Activated CD4-positive, CD25-positive, alpha-beta regulatory T cell treated with anti-CD3 and anti-CD28 coated beads, Interleukin-2, amount 50 U/mL, for 72 hours (primary cell): Measurements from ENCODE around the gene PAX8.
A peak's percentile ranks its signal among the peaks of the same experiment; 100 is the strongest.

Experiments
- DNase-seq: peaks from one replicate; pipeline ENCODE4 v3.0.0; 2021

The PAX8 gene

DNA sequence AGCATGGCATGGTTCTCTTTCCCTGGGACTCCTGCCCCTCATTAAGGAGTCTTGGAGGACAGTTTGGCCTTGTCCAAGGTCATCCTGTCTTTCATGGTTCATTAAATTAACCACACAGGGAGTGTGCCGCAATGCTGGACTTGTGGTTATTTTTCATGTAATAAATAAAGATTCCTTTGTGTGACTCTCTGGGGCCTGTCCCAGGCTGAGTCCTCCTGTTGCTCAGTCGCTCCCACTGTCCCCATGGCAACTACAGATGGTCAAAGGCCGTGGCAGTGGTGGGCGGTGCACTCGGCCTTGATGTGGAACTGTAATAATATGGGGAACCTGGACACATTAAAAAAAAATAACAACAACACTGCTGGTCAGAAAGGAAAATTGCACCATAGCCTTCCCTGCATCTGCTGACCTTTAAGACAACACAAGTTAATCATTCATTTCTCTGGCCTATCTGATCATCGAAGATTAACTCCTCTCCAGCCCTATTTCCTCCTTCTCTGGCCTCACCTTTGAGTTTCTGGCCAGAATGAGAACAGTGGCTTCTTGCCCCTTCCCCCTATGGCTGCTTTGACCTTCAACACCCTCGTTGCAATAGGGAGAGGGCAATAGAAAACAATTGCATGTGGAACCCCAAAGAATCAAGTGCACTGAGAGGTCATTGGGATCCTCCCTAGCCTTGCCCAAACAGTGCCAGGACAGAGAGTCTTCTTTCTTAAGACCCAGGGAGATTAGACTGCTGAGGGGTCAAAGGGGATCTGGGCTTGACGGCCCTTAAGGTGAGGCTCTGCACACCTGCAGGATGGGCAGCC lies 60.2 kb downstream of the PAX8 start:
- DNase-seq, result no peak

DNA sequence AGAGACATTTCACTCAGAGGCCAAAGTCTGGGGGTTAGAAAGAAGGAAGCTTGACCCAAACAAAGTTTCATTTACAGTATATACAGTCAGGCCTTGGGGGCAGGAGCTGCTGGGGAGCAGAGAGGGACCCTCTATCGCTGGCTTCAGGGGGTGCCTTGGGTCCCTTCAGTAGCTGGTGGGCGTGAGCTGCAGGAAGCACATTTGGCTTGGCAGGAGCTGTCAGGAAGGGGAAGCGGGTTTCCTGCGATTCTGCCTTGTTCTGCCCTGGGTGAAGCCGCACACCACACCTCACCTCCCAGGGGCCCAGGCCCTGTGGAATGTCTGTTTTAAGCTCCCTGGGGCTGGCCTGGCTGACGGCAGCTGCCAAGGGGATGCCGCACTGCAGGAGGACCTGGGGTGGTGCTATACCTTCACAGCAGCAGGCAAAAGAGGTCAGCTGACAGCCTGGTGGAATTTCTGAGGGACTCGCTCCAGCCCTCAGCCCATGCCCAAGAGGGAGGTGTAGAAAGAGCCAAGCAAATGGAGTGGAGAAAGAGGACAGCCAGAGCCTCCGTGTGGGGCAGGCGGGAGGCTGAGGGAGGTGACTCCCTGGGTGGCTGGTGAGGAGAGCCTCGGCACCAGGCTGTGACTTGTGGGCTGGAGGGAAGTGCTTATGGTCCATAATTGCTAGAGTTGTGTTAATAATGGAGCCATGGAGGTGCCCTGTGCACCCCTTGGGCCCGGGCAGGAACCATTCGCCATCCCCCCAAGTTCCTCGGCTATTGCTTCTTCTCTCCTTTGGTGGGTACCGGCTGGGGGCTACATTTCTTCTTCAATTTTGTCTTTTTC lies 61.1 kb downstream of the PAX8 start:
- no peak for DNase-seq

GRCh38 chr2:113216891-113217454 lies 61.7 kb downstream of the PAX8 start:
- DNase-seq, result no peak

- no peak for DNase-seq
Observed at GRCh38 chr2:113216321-113216720, 62.4 kb downstream of the PAX8 start.

GRCh38 chr2:113215056-113215455 lies 63.7 kb downstream of the PAX8 start:
- DNase-seq, result no peak

DNA sequence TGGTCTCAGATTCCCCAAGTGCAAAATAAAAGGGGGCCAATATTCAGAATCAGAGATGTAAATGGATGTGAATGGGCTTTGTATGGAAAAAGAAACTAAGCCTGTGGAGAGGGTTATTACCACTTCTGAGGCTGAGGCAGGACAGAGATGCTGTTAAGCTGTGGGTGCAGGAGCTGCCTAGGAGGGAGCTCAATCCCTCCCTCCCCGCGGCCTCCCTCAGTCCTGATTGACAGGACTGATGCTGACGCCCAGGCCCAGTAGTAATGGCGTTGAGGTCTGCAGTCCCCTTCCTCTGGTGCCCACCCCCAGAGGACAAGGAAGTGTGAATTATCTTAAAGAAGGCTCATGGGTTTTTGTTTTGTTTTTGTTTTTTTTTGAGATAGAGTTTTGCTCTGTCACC lies 64.6 kb downstream of the PAX8 start:
- DNase-seq, result no peak

GRCh38 chr2:113213061-113213930 lies 65.4 kb downstream of the PAX8 start:
- DNase-seq, result no peak

GRCh38 chr2:113212245-113213060 lies 66.3 kb downstream of the PAX8 start:
- DNase-seq, result no peak

DNA sequence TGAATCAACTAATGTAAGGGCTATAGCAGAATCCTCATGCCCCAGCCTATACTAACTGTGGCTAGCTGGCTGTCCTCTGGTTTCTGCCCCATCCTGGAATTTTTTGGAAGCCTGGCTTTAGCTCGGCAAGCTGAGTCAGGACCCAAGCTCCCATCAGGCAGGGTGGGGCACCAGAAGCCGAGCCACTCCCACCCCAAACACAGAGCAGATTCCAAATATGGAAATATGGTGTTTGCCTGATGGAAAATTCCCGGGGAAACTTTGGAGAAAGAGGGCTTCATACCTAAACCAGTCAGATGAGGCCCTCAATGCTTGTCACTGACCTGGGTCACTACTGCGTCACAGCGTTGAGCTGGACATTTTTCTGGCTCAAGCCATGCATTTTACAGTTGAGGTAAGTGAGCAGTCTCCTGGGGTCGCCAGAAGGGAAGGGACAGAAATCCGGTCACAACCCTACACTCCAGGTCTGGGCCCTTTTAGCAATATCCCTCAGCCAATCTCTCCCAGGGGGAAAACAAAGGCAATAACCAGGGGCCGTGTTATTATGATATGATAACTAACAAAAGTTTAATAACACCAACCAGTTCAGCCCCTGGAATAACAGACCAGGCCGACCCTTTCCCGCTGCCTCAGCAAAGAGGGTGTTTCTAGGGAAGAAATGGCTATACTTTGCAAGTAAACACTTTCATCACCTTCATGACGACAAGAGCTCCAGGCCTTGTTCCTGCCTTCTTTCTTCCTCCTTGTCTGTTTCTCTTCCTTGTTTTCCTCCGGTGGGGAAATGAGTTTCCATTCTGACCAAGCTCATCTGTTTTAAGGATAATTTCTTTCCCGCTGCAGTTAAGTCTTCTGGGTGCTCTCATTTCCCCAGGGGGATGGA lies 67.3 kb downstream of the PAX8 start:
- DNase-seq, result no peak

GRCh38 chr2:113209646-113210171 lies 69.0 kb downstream of the PAX8 start:
- DNase-seq, result no peak

DNA sequence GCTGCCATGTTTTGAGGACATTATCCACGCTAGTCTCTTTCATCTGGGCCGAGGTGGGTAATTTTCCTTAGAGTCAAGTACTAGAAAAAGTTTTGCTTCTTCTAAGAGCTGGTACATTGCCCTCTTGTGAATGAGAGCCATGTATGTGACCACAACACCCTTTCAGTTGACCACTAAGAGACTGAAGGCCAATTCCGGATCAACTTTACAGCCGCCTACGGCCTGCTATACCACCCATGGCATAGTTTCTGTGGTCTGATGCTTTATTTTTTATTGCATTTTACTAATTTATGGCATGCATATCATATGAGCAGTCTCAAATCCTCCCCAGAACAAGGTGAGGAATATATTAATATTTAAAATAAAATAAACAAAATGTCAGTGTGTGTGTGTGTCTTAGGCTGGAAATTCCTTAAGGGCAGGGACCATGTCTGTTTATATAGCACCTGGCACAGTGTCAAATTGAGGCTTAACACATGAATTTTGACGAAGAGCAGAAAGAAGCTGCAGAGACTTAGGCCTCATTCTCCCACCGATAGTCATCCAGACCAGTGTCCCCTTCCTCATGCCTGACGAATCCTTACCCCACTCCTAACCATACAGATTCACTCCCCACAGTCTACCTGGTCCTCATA lies 69.6 kb downstream of the PAX8 start:
- DNase-seq, result no peak

- DNase-seq, result no peak
Observed at GRCh38 chr2:113208396-113208795, 70.3 kb downstream of the PAX8 start.

- DNase-seq, result no peak
Observed at GRCh38 chr2:113207021-113207420, 71.7 kb downstream of the PAX8 start.

DNA sequence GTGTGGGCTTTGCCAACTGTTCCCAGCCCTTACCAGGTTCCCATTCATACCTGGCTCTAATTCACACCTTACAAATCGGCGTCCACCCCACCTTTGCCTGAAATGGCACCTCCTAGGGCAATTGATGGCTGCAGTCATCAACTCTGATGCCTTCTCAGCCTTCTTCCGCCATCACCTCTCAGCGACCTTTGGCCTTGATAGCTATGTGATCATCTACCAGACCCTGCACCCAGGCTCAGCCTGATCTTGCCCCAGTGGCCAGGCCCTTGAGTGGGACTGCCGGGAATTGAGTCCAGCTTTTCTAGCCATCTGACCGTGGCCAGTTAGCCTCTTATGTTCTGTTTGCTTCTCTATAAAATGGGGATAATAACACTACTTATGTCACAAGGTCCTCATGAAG lies 72.5 kb downstream of the PAX8 start:
- DNase-seq, result no peak

DNA sequence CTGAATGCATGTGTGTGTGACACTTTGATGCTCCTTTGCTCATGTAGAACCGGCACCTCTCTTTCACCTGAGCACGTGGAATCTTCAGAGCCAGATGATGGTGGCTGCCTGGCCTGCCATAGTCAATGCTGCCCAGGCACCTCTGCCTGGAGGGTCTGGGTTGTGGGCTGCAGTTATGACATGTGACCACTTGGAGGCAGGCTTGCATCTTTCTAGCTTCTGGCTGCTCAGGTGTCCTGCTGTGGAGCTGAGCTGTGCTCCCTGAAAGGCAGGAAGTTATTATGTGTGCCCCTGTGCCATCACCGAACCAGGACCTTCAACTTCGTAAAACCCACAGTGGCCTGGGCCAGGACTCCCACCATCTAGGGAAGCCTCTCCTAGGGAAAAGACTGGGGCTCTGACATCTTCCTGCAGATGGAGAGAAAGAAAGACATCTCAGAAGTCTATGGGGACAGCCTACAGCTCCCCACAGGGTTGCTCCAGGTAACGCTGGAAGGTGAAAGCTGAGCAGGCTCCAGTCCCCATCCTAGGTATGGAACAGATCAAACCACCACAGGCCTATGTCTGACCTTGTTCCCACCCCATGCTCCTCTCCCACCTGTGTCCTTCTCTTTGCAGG lies 74.7 kb downstream of the PAX8 start:
- peak; percentile 66 for DNase-seq

DNA sequence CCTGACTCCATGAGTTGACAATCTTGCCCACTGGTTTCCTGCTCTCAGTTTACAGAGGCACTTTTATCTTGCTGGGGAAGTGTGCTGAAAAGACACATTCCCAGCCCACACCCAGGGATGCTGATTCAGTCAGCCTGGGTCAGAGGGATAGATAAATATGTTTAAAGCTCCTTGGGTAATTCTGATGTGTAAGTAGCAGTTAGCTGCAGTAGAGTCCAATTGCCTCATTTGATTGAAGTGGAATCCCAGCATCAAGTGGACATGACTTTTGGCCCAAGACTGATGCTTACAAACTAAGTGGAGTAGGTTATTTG lies 75.5 kb downstream of the PAX8 start:
- DNase-seq, result no peak

DNA sequence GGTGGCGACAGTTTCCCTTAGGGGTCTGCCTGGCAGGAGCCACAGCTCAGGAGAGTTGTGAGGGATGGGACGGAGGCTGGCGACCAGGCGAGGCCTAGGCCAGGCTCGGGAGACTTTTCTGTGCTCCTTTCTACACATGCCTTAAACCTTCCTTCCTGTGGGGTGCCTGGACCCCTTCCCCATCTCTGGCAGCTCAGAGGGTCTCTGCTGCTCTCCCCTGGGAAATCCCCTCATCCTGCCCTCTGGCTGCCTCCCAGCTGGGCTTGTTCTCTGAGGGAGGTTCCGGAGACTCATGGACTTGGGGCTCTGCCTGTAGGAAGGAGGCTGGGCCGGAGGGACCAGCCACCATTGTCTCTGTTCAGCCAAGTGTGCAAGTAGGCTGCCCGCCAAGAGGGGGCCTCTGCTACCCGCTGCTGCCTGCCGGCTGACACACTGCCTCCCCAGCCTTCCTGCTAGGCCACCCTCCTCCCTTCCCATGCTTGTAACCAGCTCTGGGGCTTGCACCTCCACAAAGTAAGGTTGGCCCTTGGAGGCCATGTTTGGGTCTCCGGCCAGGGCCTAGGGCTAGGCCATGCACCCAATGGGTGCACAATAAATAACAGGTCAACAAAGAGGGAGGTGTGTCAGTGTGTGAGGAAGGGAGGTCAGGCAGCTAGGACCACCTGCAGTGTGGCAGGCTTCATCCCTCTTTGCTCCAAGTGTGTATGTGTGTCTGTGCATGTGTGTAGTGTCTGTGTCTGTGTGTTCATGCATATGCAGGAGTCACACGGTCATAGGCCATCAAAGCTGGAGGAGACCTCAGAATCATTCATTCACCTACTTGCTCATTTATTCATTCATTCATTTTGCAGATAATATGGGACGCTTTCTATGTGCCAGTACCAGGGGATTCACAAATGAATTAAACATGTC lies 76.2 kb downstream of the PAX8 start:
- no peak for DNase-seq

DNA sequence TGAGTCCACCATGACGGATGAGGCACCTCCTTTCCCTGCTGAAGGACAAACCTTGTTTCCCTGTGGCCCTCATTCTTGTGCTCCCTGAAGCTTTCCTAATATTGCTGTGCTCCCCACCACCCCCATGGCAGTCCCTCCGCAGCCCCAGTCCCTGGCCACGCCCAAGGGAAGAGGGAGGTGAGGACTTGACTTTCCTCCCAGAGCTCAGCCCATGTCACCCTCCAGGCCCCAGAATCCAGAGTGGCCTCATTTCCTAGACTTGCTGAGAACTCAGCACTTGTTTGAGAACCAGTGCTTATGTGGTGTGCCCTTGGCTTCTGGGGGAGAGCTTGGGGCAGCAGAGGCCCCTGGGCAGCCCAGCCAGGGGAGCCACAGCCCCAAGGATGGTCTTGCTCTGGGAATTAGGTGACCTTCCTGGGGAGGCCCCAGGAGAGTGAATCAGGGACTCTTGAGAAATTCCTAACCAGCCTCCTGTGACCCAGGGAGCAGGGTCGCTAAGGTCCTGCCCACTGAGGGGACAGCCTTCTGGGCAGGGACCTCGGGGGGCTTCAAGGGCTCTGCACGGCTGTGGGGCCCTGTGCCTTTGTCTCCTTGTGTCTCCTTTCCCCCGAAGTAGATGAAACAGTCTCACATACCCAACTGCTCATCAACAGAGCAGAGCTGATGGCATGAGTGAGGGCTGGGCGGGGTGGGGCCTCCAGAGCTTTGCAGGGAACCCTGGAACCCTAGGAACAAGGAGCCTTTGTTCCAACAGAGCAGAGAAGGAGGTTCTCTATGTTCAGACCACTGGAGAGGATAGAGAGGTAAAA lies 77.0 kb downstream of the PAX8 start:
- DNase-seq, result no peak
